ENCODE measurements around the gene FAM111B. TPM values are rescaled to one million over a fixed set of nuclear protein-coding genes. Genes with fewer than 3 reads are reported as not detected.

Gene FAM111B
- total and polyA plus RNA-seq, 2 of the 8 experiments (the other 6 are each of a cell fraction or from before 2014, with no cell fraction given), result 4.8 to 38.1 TPM

- TF ChIP-seq CTCF (IDR thresholded peaks at IDR 0.05; ENCODE audit: control extremely low read depth in 1 of 3, insufficient read depth in 1 of 3, low read depth in 1 of 3, low read length in 3 of 3), result peak; percentile 25 to 55 (median 29); a peak in 3 of 4 replicates
- TF ChIP-seq BACH1 (IDR thresholded peaks at IDR 0.05; ENCODE audit: low read length), result peak; percentile 69; the same call in 1 of the 2 replicates
- peak; percentile 93 for TF ChIP-seq KDM4A (IDR thresholded peaks at IDR 0.05; ENCODE audit: low read depth, low read length, severe bottlenecking)
- no peak for TF ChIP-seq SIX5 (IDR thresholded peaks at IDR 0.05; ENCODE audit: low read depth, low read length)
- TF ChIP-seq ATF2 (IDR thresholded peaks at IDR 0.05; ENCODE audit: low read length), result 0 out of 2 replicates have a peak, but pooled peaks have one; percentile 47
Measured at GRCh38 chr11:59142530-59143507, 35.8 kb downstream of the FAM111B start, which contains the start of gene FAM111A (continued).
